Measurements from ENCODE around the gene BICD2. TPM values are rescaled to one million over a fixed set of nuclear protein-coding genes. Genes with fewer than 3 reads are reported as not detected.

Gene BICD2
- polyA plus RNA-seq, 3 donors: 13.8 to 29.4 (median 25.6) TPM

DNA sequence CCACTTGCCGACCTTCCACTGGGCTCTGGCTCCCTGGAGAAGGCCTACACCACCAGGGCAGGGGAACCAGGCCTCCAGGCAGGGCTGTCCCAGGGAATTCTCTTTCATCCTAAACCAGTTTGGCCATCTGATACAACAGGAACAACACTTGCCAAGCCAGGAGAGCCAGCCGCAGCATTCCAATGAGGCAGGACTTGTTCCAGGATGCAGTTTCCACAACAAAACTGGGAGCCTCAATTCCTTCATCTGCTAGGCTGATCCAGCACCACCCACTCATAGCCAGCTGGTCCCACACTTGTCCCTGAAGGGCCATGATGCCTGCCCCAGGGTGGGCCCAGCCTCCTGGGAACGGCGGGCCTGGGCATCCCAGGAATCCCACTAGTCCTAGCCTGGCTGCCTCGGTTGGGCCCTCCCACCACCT, 26.0 kb downstream of the BICD2 start:
- no peaks in the 10 kb centered on the region for H3K27me3 ChIP-seq (ENCODE audit: control insufficient read depth in 2 of 2, insufficient read depth in 2 of 2, low read length in 2 of 2)
- peaks cover 99% of the 10 kb centered on the region for H3K79me2 ChIP-seq (ENCODE audit: insufficient read depth, low read length)
- WGBS (ENCODE audit: insufficient coverage): 90% methylated on average over 5 of the region's 5 CpGs
- H3K4me3 ChIP-seq (replicated peaks in 1 of 3; ENCODE audit: low read depth in 2 of 3, low read length in 3 of 3): no peak overlapping the region
- peaks cover 0 to 2% (median 0%) of the 10 kb centered on the region in 7 donors for H3K9me3 Mint-ChIP-seq
- H3K27ac ChIP-seq (ENCODE audit: low read depth in 1 of 2, low read length in 2 of 2): peak overlapping the region in 1 of 2 donors; percentile 94
- H3K4me1 ChIP-seq (ENCODE audit: control insufficient read depth in 1 of 2, insufficient read depth in 2 of 2, low read length in 2 of 2): peaks cover 46 to 55% of the 10 kb centered on the region in 2 donors
- H4K20me1 ChIP-seq (ENCODE audit: insufficient read depth, low read length): peaks cover 76% of the 10 kb centered on the region
- no peak overlapping the region for H2AFZ ChIP-seq (ENCODE audit: insufficient read depth, low read depth, low read length, poor library complexity, severe bottlenecking)
- H3K4me1 Mint-ChIP-seq: peaks cover 76% of the 10 kb centered on the region
- intact Hi-C loops (cut with micrococcal nuclease): no loop called here
- H3K27ac Mint-ChIP-seq: peak overlapping the region in 6 of 7 donors; percentile 95 to 97 (median 96)
- H3K9me3 ChIP-seq (replicated peaks in 1 of 2; ENCODE audit: control insufficient read depth in 1 of 2, insufficient read depth in 1 of 2, low read length in 2 of 2): no peaks in the 10 kb centered on the region
- no peak overlapping the region for H3K4me3 Mint-ChIP-seq
- H3K27me3 Mint-ChIP-seq (ENCODE audit: low read depth in 3 of 3): no peaks in the 10 kb centered on the region
- TF ChIP-seq, protein P1, sequence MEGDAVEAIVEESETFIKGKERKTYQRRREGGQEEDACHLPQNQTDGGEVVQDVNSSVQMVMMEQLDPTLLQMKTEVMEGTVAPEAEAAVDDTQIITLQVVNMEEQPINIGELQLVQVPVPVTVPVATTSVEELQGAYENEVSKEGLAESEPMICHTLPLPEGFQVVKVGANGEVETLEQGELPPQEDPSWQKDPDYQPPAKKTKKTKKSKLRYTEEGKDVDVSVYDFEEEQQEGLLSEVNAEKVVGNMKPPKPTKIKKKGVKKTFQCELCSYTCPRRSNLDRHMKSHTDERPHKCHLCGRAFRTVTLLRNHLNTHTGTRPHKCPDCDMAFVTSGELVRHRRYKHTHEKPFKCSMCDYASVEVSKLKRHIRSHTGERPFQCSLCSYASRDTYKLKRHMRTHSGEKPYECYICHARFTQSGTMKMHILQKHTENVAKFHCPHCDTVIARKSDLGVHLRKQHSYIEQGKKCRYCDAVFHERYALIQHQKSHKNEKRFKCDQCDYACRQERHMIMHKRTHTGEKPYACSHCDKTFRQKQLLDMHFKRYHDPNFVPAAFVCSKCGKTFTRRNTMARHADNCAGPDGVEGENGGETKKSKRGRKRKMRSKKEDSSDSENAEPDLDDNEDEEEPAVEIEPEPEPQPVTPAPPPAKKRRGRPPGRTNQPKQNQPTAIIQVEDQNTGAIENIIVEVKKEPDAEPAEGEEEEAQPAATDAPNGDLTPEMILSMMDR (IDR thresholded peaks at IDR 0.05): no peak
- peaks cover 0 to 1% of the 10 kb centered on the region in 2 donors for H3K36me3 Mint-ChIP-seq
- no peak overlapping the region for H3K9ac ChIP-seq (ENCODE audit: insufficient read depth, low read length, poor library complexity, severe bottlenecking)
- no peak for DNase-seq
- H3K36me3 ChIP-seq (replicated peaks in 1 of 2; ENCODE audit: control insufficient read depth in 1 of 2, insufficient read depth in 2 of 2, low read length in 2 of 2): no peaks in the 10 kb centered on the region
- H3K4me2 ChIP-seq (replicated peaks; ENCODE audit: extremely low read depth, low read length, poor library complexity, severe bottlenecking): no peak overlapping the region

DNA sequence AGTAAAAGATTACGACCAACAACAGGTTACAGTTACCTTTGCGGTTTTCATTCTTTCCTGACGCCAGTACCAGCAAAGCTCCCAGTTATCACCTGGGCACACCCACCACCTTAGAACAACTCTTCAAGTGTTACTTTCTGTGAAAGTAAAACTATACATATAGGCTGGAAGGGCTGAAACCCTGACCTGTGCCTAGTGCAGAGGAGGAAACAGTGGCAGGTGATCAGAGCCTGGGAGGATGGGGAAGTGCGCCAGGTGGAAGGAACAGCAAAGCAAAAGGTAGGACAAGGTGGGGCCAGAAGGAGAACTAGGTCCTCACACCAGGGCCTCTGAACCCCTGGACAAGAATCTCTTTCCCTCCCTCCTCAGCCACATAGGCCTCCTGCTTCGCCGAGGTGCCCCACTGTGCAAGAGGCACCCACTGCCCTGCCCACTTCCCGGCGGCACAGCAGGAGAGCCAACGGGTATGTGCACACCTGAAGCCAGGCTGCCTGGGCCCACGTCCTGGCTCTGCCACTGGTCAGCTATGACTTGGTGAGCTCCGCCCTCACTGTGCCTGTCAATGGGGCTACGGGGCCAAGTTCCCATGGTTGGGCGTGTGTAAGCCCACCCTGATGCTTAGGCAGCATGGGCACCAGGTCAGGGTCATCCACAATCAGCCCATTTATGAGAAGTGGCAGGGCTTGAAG, 26.9 kb downstream of the BICD2 start:
- peaks cover 0 to 2% (median 0%) of the 10 kb centered on the region in 7 donors for H3K9me3 Mint-ChIP-seq
- H3K4me1 ChIP-seq (ENCODE audit: control insufficient read depth in 1 of 2, insufficient read depth in 2 of 2, low read length in 2 of 2): peaks cover 41 to 47% of the 10 kb centered on the region in 2 donors

More for the DNA sequence above, 26.9 kb downstream of the BICD2 start:
- peaks cover 68% of the 10 kb centered on the region for H3K4me1 Mint-ChIP-seq
- H3K4me3 Mint-ChIP-seq: no peak overlapping the region
- 94% methylated on average over 10 of the region's 13 CpGs for WGBS (ENCODE audit: insufficient coverage)
- no peaks in the 10 kb centered on the region for H3K36me3 ChIP-seq (replicated peaks in 1 of 2; ENCODE audit: control insufficient read depth in 1 of 2, insufficient read depth in 2 of 2, low read length in 2 of 2)
- no peak overlapping the region for H2AFZ ChIP-seq (ENCODE audit: insufficient read depth, low read depth, low read length, poor library complexity, severe bottlenecking)
- peak overlapping the region in 1 of 2 donors; percentile 94 for H3K27ac ChIP-seq (ENCODE audit: low read depth in 1 of 2, low read length in 2 of 2)
- peak overlapping the region in 5 of 7 donors; percentile 14 to 96 (median 67) for H3K27ac Mint-ChIP-seq
- H3K4me2 ChIP-seq (replicated peaks; ENCODE audit: extremely low read depth, low read length, poor library complexity, severe bottlenecking): no peak overlapping the region
- H3K9me3 ChIP-seq (replicated peaks in 1 of 2; ENCODE audit: control insufficient read depth in 1 of 2, insufficient read depth in 1 of 2, low read length in 2 of 2): no peaks in the 10 kb centered on the region
- intact Hi-C loops (cut with micrococcal nuclease): no loop called here
- H3K27me3 Mint-ChIP-seq (ENCODE audit: low read depth in 3 of 3): no peaks in the 10 kb centered on the region
- H3K9ac ChIP-seq (ENCODE audit: insufficient read depth, low read length, poor library complexity, severe bottlenecking): no peak overlapping the region
- peaks cover 77% of the 10 kb centered on the region for H4K20me1 ChIP-seq (ENCODE audit: insufficient read depth, low read length)
- no peak for DNase-seq
- TF ChIP-seq, protein P1 (IDR thresholded peaks at IDR 0.05): no peak
- no peaks in the 10 kb centered on the region for H3K27me3 ChIP-seq (ENCODE audit: control insufficient read depth in 2 of 2, insufficient read depth in 2 of 2, low read length in 2 of 2)
- no peak overlapping the region for H3K4me3 ChIP-seq (replicated peaks in 1 of 3; ENCODE audit: low read depth in 2 of 3, low read length in 3 of 3)
- peaks cover 0 to 9% of the 10 kb centered on the region in 2 donors for H3K36me3 Mint-ChIP-seq
- peaks cover 99% of the 10 kb centered on the region for H3K79me2 ChIP-seq (ENCODE audit: insufficient read depth, low read length)
